Left lung (tissue), 10 donors: Measurements from ENCODE around the gene STIM1. TPM values are rescaled to one million over a fixed set of nuclear protein-coding genes. Genes with fewer than 3 reads are reported as not detected.

ENCODE experiments used
- ATAC-seq: fragments of 200-7000 bp; cut with Tn5 transposase; one replicate; pipeline ENCODE4 v1.9.1; 2020; ENCODE audit warnings: moderate library complexity
- DNase-seq, 4 donors: peaks; one replicate each; pipeline ENCODE4 v3.0.0-alpha.2; 2013 to 2020
- H3K27ac ChIP-seq, 2 donors: fragments of 200-600 bp; sonication (generic) in 1 of 2; one replicate each; pipeline versions ENCODE4 v1.5.0 to v1.8.0; 2020 to 2021
- H3K27me3 ChIP-seq, 2 donors: fragments of 200-600 bp; sonication (generic) in 1 of 2; one replicate each; pipeline versions ENCODE4 v1.5.0 to v1.8.0; 2020 to 2021
- H3K36me3 ChIP-seq, 2 donors: fragments of 200-600 bp; sonication (generic) in 1 of 2; one replicate each; pipeline versions ENCODE4 v1.5.0 to v1.8.0; 2020 to 2021
- H3K4me1 ChIP-seq, 2 donors: fragments of 200-600 bp; one replicate each; pipeline ENCODE4 v1.8.0; 2021
- H3K4me3 ChIP-seq, 2 donors: fragments of 200-600 bp; sonication (generic) in 1 of 2; one replicate each; pipeline versions ENCODE4 v1.5.0 to v1.8.0; 2020 to 2021; ENCODE audit warnings: mild to moderate bottlenecking in 1 of 2
- H3K9me3 ChIP-seq, 2 donors: fragments of 200-600 bp; sonication (generic) in 1 of 2; one replicate each; pipeline versions ENCODE4 v1.5.0 to v1.8.0; 2020 to 2021
- CTCF ChIP-seq, 2 donors: fragments of 200-600 bp; sonication (generic) in 1 of 2; IDR thresholded peaks; one replicate each; pipeline versions ENCODE4 v1.5.0 to v1.8.0; 2021; ENCODE audit warnings: antibody characterized with exemption in 2 of 2
- intact Hi-C, 2 donors: fragments of 100-400 bp; cut with DNase I; formaldehyde crosslinking; loops; one replicate each; pipeline versions ENCODE4 v1.11.2 to v1.14.2; 2022
- polyA plus RNA-seq, 6 donors: library from polyadenylated mRNA; unstranded; fragments of 120-200 nt; gene quantifications; one replicate each; pipeline ENCODE4 v1.2.1, GENCODE V29; 2013; ENCODE audit not compliant: insufficient read length in 6 of 6
- total RNA-seq, 2 donors: library from RNA; stranded (reverse); fragmentation: NEBNext Ultra II Directional; extraction: Animal tissue kit (Norgen Biotek cat#: 25700); gene quantifications; one replicate each; pipeline ENCODE4 v1.2.1, GENCODE V29; 2021
- donor health status: DM: no; HTN: yes; CAD: no.
- donor health status: DM: no; HTN: no; CAD: no.

STIM1 gene
- total and polyA plus RNA-seq, 8 donors: 38.9 to 56.0 (median 49.8) TPM

- Histone ChIP-seq H3K36me3 (no peaks in the 10 kb centered on the region), H3K27me3 (no peaks in the 10 kb centered on the region), H3K4me3 (no peak overlapping the region), H3K27ac (no peak overlapping the region), H3K9me3 (no peaks in the 10 kb centered on the region), H3K4me1 (peaks cover 0 to 39% of the 10 kb centered on the region in 2 donors)
- DNase-seq (no peak), ATAC-seq (no peak)
- no peak for TF ChIP-seq CTCF (IDR thresholded peaks at IDR 0.05)
- intact Hi-C loops: no loop called here
Measured at GRCh38 chr11:3911908-3912505, 56.5 kb downstream of the STIM1 start.

- Histone ChIP-seq H3K4me3 (no peak overlapping the region), H3K27ac (no peak overlapping the region), H3K9me3 (no peaks in the 10 kb centered on the region), H3K36me3 (no peaks in the 10 kb centered on the region), H3K4me1 (peaks cover 0 to 49% of the 10 kb centered on the region in 2 donors), H3K27me3 (no peaks in the 10 kb centered on the region)
- TF ChIP-seq CTCF (IDR thresholded peaks at IDR 0.05): no peak
- DNase-seq: no peak
- no peak for ATAC-seq
- intact Hi-C loops: no loop called here
Measured at GRCh38 chr11:3913921-3914320, 58.5 kb downstream of the STIM1 start.

- no peaks in the 10 kb centered on the region for H3K36me3 ChIP-seq
- TF ChIP-seq CTCF (IDR thresholded peaks at IDR 0.05): no peak
- ATAC-seq (peak; percentile 17), DNase-seq (no peak)
- H3K27me3 ChIP-seq: no peaks in the 10 kb centered on the region
- H3K27ac ChIP-seq: no peak overlapping the region
- intact Hi-C loops: no loop called here
- peaks cover 0 to 57% of the 10 kb centered on the region in 2 donors for H3K4me1 ChIP-seq
- no peak overlapping the region for H3K4me3 ChIP-seq
- H3K9me3 ChIP-seq: no peaks in the 10 kb centered on the region
Measured at GRCh38 chr11:3914805-3915204, 59.3 kb downstream of the STIM1 start.

- intact Hi-C loops: no loop called here
- no peak for TF ChIP-seq CTCF (IDR thresholded peaks at IDR 0.05)
Measured at GRCh38 chr11:3916962-3917361, 61.5 kb downstream of the STIM1 start.

GRCh38 chr11:3920148-3920852, 64.8 kb downstream of the STIM1 start:
- ATAC-seq (peak; percentile 75), DNase-seq (peak in 1 of 4 donors; percentile 61)
- TF ChIP-seq CTCF (IDR thresholded peaks at IDR 0.05): no peak
- intact Hi-C loops: no loop called here
- Histone ChIP-seq H3K27ac (peak overlapping the region in 1 of 2 donors; percentile 73), H3K9me3 (no peaks in the 10 kb centered on the region), H3K27me3 (no peaks in the 10 kb centered on the region), H3K36me3 (no peaks in the 10 kb centered on the region), H3K4me3 (no peak overlapping the region), H3K4me1 (peaks cover 0 to 46% of the 10 kb centered on the region in 2 donors)

More at GRCh38 chr11:3916962-3917361, 61.5 kb downstream of the STIM1 start:
- Histone ChIP-seq H3K27ac (peak overlapping the region in 1 of 2 donors; percentile 18), H3K9me3 (no peaks in the 10 kb centered on the region), H3K27me3 (no peaks in the 10 kb centered on the region), H3K4me3 (no peak overlapping the region), H3K36me3 (no peaks in the 10 kb centered on the region), H3K4me1 (peaks cover 0 to 72% of the 10 kb centered on the region in 2 donors)
- no peak for DNase-seq
- ATAC-seq: no peak
